ENCODE results near the gene DROSHA.

GRCh38 chr5:31561946-31562345 lies 30.1 kb upstream of the DROSHA start:
- TF ChIP-seq MXI1 (IDR thresholded peaks at IDR 0.05; ENCODE audit: borderline replicate concordance, low read depth, low read length), result no peak
- no peak for TF ChIP-seq CTCF (conservative IDR thresholded peaks at IDR 0.05; ENCODE audit: low read depth, low read length)
- TF ChIP-seq USF2 (IDR thresholded peaks at IDR 0.05; ENCODE audit: low read depth, low read length), result no peak
- TF ChIP-seq RCOR1 (IDR thresholded peaks at IDR 0.05; ENCODE audit: insufficient replicate concordance, low read length), result no peak
- TF ChIP-seq POLR2A (IDR thresholded peaks at IDR 0.05; ENCODE audit: low read depth, low read length), result no peak
- no peak for TF ChIP-seq RAD21 (IDR thresholded peaks at IDR 0.05; ENCODE audit: low read length)
- no peak for TF ChIP-seq MAZ (IDR thresholded peaks at IDR 0.05; ENCODE audit: borderline replicate concordance, low read depth, low read length)
- TF ChIP-seq CHD1 (IDR thresholded peaks at IDR 0.05; ENCODE audit: low read depth, low read length), result no peak
- no peak for TF ChIP-seq ELK1 (IDR thresholded peaks at IDR 0.05; ENCODE audit: borderline replicate concordance, low read depth, low read length)
- no peak for TF ChIP-seq CEBPB (IDR thresholded peaks at IDR 0.05; ENCODE audit: low read depth, low read length)
